K562 (cell line): Measurements from ENCODE around the gene SLC26A2. TPM values are rescaled to one million over a fixed set of nuclear protein-coding genes. Genes with fewer than 3 reads are reported as not detected.
"Not testable (repeated sequence)": the region's sequence is repeated elsewhere in the genome, so short reads cannot be mapped to it uniquely, and the experiment has no call there.

Source experiments
- ATAC-seq: fragments of 200-7000 bp; cut with Tn5 transposase; 3 replicates; pipeline ENCODE4 v1.9.1; 2020; ENCODE audit warnings: moderate library complexity
- BruUV-seq: library from RNA; stranded (reverse); fragments of 400-500 nt; replicated peaks from 2 replicates; lab custom pipeline; 2021; lab: Mats Ljungman, UMichigan
- CTCF ChIA-PET: fragments of 300-600 bp; formaldehyde crosslinking; extraction: SDS; loops from one replicate; lab custom pipeline; 2021; ENCODE audit warnings: low intra/inter-chr PET ratio; lab: Yijun Ruan, JAX
- POLR2A ChIA-PET: fragments of 300-600, 350-650 bp; sonication (Branson Sonifier 250); formaldehyde crosslinking; extraction: SDS; loops from one replicate; lab custom pipeline; 2021; ENCODE audit warnings: antibody characterized with exemption, inconsistent platforms; lab: Yijun Ruan, JAX
- DNase-seq, 4 experiments: peaks; one replicate each; pipeline versions ENCODE4 v3.0.0 to v3.0.0-alpha.2; 2011 to 2018; ENCODE audit warnings: low spot score in 3 of 4, mixed read lengths in 3 of 4; ENCODE audit errors: extremely low read depth in 1 of 4
- FAIRE-seq: peaks from 2 replicates; lab custom pipeline; 2011; peaks lifted over from hg19 to GRCh38; lab: Jason Lieb, UNC
- H2AFZ ChIP-seq: 2 replicates; pipeline ENCODE4 v1.6.0; 2011; ENCODE audit warnings: low read depth, low read length, control low read depth, inconsistent platforms
- H3K27ac ChIP-seq: fragments of 200-600 bp; 3 replicates; pipeline ENCODE4 v1.8.0; 2011; ENCODE audit warnings: low read depth, mild to moderate bottlenecking, control low read depth, inconsistent platforms, low read length, moderate library complexity, mixed read lengths; ENCODE audit errors: extremely low read depth
- H3K27me3 ChIP-seq, 2 experiments: fragments of 300-600 bp in 1 of 2; 2 replicates in 1 of 2; 3 replicates in 1 of 2; pipeline versions ENCODE4 v1.6.0 to v1.8.0; 2011; ENCODE audit warnings: inconsistent platforms in 2 of 2, low read length in 2 of 2, mild to moderate bottlenecking in 1 of 2, mixed read lengths in 1 of 2, moderate library complexity in 1 of 2; ENCODE audit not compliant: control insufficient read depth in 2 of 2, insufficient read depth in 2 of 2
- H3K36me3 ChIP-seq: fragments of 300-600 bp; 3 replicates; pipeline ENCODE4 v1.8.0; 2011; ENCODE audit warnings: mild to moderate bottlenecking, low read length, inconsistent platforms; ENCODE audit not compliant: control insufficient read depth, insufficient read depth
- H3K4me1 ChIP-seq, 2 experiments: fragments of 200-600 bp in 1 of 2; replicated peaks in 1 of 2; 2 replicates in 1 of 2; 3 replicates in 1 of 2; pipeline versions ENCODE4 v1.5.1 to v1.8.0; 2011; ENCODE audit warnings: inconsistent platforms in 2 of 2, low read length in 2 of 2, mild to moderate bottlenecking in 1 of 2, mixed read lengths in 1 of 2, moderate library complexity in 1 of 2; ENCODE audit not compliant: control insufficient read depth in 2 of 2, insufficient read depth in 2 of 2
- H3K4me2 ChIP-seq: 2 replicates; pipeline ENCODE4 v1.6.1; 2011; ENCODE audit warnings: low read length, control low read depth, inconsistent platforms, mixed read lengths; ENCODE audit not compliant: insufficient read depth
- H3K4me3 ChIP-seq: fragments of 200-600 bp; sonication (generic), shearing (Covaris generic); 2 replicates; pipeline ENCODE4 v1.5.1; 2016; ENCODE audit warnings: control low read depth, inconsistent platforms
- H3K79me2 ChIP-seq: fragments of 200-600 bp; 3 replicates; pipeline ENCODE4 v1.8.0; 2011; ENCODE audit warnings: low read length, inconsistent platforms; ENCODE audit not compliant: control insufficient read depth, insufficient read depth
- H3K9ac ChIP-seq, 2 experiments: 2 replicates each; pipeline versions ENCODE4 v1.6.0 to v1.6.1; 2011; ENCODE audit warnings: low read depth in 2 of 2, low read length in 2 of 2, control low read depth in 1 of 2, inconsistent platforms in 1 of 2, mild to moderate bottlenecking in 1 of 2, mixed read lengths in 1 of 2; ENCODE audit not compliant: insufficient read depth in 1 of 2
- H3K9me1 ChIP-seq: one replicate; pipeline ENCODE4 v1.6.0; 2011; ENCODE audit warnings: inconsistent platforms, mild to moderate bottlenecking, low read length, moderate library complexity; ENCODE audit not compliant: control insufficient read depth, insufficient read depth
- H3K9me3 ChIP-seq: replicated peaks from 2 replicates; pipeline ENCODE4 v1.5.1; 2011; ENCODE audit warnings: low read depth, low read length, inconsistent platforms; ENCODE audit not compliant: control insufficient read depth, insufficient read depth
- H4K20me1 ChIP-seq: replicated peaks from 2 replicates; pipeline ENCODE4 v1.6.1; 2011; ENCODE audit warnings: low read length, inconsistent platforms, mixed read lengths; ENCODE audit not compliant: control insufficient read depth, insufficient read depth
- ARID1B ChIP-seq: fragments of 450-650 bp; IDR thresholded peaks from 2 replicates; pipeline ENCODE4 v1.6.1; 2016; ENCODE audit warnings: antibody characterized with exemption, mild to moderate bottlenecking, inconsistent platforms
- CBFA2T2 ChIP-seq: fragments of 450-650 bp; conservative IDR thresholded peaks from 2 replicates; pipeline ENCODE4 v1.6.1; 2017; ENCODE audit warnings: mild to moderate bottlenecking
- CBFA2T3 ChIP-seq: fragments of 450-650 bp; IDR thresholded peaks from 2 replicates; pipeline ENCODE4 v1.6.1; 2017
- DPF2 ChIP-seq: fragments of 450-650 bp; IDR thresholded peaks from 2 replicates; pipeline ENCODE4 v1.6.1; 2016
- KDM1A ChIP-seq, 2 experiments: fragments of 450-650 bp; IDR thresholded peaks; 2 replicates each; pipeline ENCODE4 v1.6.1; 2016; ENCODE audit warnings: mild to moderate bottlenecking in 2 of 2
- KLF16 ChIP-seq: IDR thresholded peaks from 2 replicates; pipeline ENCODE4 v1.6.1; 2016; ENCODE audit warnings: antibody characterized with exemption
- MTA2 ChIP-seq: fragments of 450-650 bp; IDR thresholded peaks from 2 replicates; pipeline ENCODE4 v1.6.1; 2016; ENCODE audit warnings: low read depth
- NCOR1 ChIP-seq: fragments of 450-650 bp; IDR thresholded peaks from 2 replicates; pipeline ENCODE4 v1.6.1; 2016; ENCODE audit warnings: mild to moderate bottlenecking, moderate library complexity
- NFIC ChIP-seq: fragments of 450-650 bp; IDR thresholded peaks from 2 replicates; pipeline ENCODE4 v1.6.1; 2017; ENCODE audit warnings: mild to moderate bottlenecking, inconsistent platforms
- PRDM10 ChIP-seq: fragments of 450-650 bp; IDR thresholded peaks from 2 replicates; pipeline ENCODE4 v1.6.1; 2018; ENCODE audit not compliant: partially characterized antibody
- RCOR1 ChIP-seq, 2 experiments: IDR thresholded peaks; 2 replicates each; pipeline ENCODE4 v1.6.1; 2012; ENCODE audit warnings: low read depth in 2 of 2, low read length in 2 of 2, borderline replicate concordance in 1 of 2, improper control_type of control experiment in 1 of 2
- SMARCA4 ChIP-seq: fragments of 450-650 bp; IDR thresholded peaks from 2 replicates; pipeline ENCODE4 v1.6.1; 2016
- SOX6 ChIP-seq: fragments of 450-650 bp; IDR thresholded peaks from 2 replicates; pipeline ENCODE4 v1.6.1; 2014; ENCODE audit warnings: mild to moderate bottlenecking
- TAL1 ChIP-seq: fragments of 450-650 bp; IDR thresholded peaks from 2 replicates; pipeline ENCODE4 v1.6.1; 2016; ENCODE audit warnings: mild to moderate bottlenecking
- TCF3 ChIP-seq: sonication (generic); formaldehyde crosslinking; IDR thresholded peaks from 2 replicates; pipeline ENCODE4 v1.4.0; 2020; ENCODE audit warnings: mild to moderate bottlenecking, missing genetic modification reagents
- TEAD4 ChIP-seq, 2 experiments: sonication (generic) in 1 of 2; formaldehyde crosslinking in 1 of 2; IDR thresholded peaks; 2 replicates each; pipeline versions ENCODE4 v1.6.1 to v1.8.0; 2012 to 2022; ENCODE audit warnings: borderline replicate concordance in 1 of 2, inconsistent platforms in 1 of 2, low read length in 1 of 2, mild to moderate bottlenecking in 1 of 2, missing genetic modification reagents in 1 of 2
- ZEB2 ChIP-seq: fragments of 450-650 bp; IDR thresholded peaks from 2 replicates; pipeline ENCODE4 v1.6.1; 2016
- WGBS: fragments of 100-300 bp; shearing (Covaris generic); methylation state at CpG from one replicate; pipeline ENCODE4 v1.1.6; 2016; ENCODE audit warnings: low coverage, mixed read lengths; ENCODE audit not compliant: insufficient coverage; ENCODE audit errors: missing lambda C conversion rate; 5-methylcytosine and 5-hydroxymethylcytosine counted together
- in situ Hi-C: fragments of 300-500 bp; cut with MboI; formaldehyde crosslinking; loops from 4 replicates; pipeline ENCODE4 v1.15.0; 2018; ENCODE audit warnings: inconsistent platforms, mixed read lengths
- intact Hi-C: fragments of 100-400 bp; cut with micrococcal nuclease; formaldehyde crosslinking; loops from 2 replicates; pipeline ENCODE4 v1.14.2; 2022
- polyA plus RNA-seq, 8 experiments: library from polyadenylated mRNA; depleted of rRNA in 4 of 8; stranded (reverse) in 5 of 8; unstranded in 3 of 8; fragments of >200 nt; fragmentation: Nextera tagmentation in 2 of 8; fragmentation: Illumina TruSeq in 1 of 8; extraction: Ambion mirVana in 2 of 8; extraction: Trizol in 1 of 8; gene quantifications; 2 replicates each; pipeline versions ENCODE4 v1.2.1 to v1.2.3, GENCODE V29; 2011 to 2014; ENCODE audit warnings: inconsistent platforms in 1 of 8, missing spikeins in 1 of 8
- total RNA-seq, 7 experiments: library from RNA; depleted of rRNA in 6 of 7; stranded (reverse); fragments of >200 nt in 6 of 7; fragmentation: Illumina TruSeq in 2 of 7; extraction: Trizol in 2 of 7; gene quantifications; 2 replicates each; pipeline versions ENCODE4 v1.2.1 to v1.2.3, GENCODE V29; 2011 to 2021; ENCODE audit warnings: low replicate concordance in 1 of 7

The SLC26A2 gene
- total and polyA plus RNA-seq, 9 of the 15 experiments (the other 6 are each of a cell fraction or from before 2014, with no cell fraction given) = 1.1 to 6.3 (median 3.6) TPM

GRCh38 chr5:150028047-150028446, 67.5 kb downstream of the SLC26A2 start:
- H3K4me3 ChIP-seq; H3K79me2 ChIP-seq; CTCF ChIA-PET; FAIRE-seq; H4K20me1 ChIP-seq; H3K9me3 ChIP-seq; in situ Hi-C loops; BruUV-seq; H3K9ac ChIP-seq; H3K4me2 ChIP-seq; H3K9me1 ChIP-seq; H2AFZ ChIP-seq; H3K27me3 ChIP-seq; ATAC-seq; TF ChIP-seq TEAD4 (CRISPR knock-in tag; IDR thresholded peaks at IDR 0.05; ENCODE audit: borderline replicate concordance): not testable (repeated sequence)
- WGBS = 14% methylated on average over 1 of the region's 1 CpG
- H3K4me1 ChIP-seq = peaks cover 15 to 23% of the 10 kb centered on the region in 2 experiments; a peak in 4 of 5 replicates
- intact Hi-C loops = loop anchor here (10.0 kb wide), 2 partner anchors 87 to 327 kb away; partner anchors contain the start of gene TCOF1
- peak in 1 of 4 experiments; percentile 48 for DNase-seq
- POLR2A ChIA-PET = interaction anchor here (0.9 to 1.7 kb wide), 4 partner anchors 13 to 25 kb away, joined by 3 to 6 read pairs (median 3); no protein-coding TSS in a partner anchor
- H3K27ac ChIP-seq = 0 out of 3 replicates have a peak overlapping the region, but pooled peaks have one; percentile 12
- peaks cover 94% of the 10 kb centered on the region for H3K36me3 ChIP-seq
- TF ChIP-seq PRDM10 = peak; percentile 32
- peak; percentile 85 for TF ChIP-seq CBFA2T2
- TF ChIP-seq SOX6 = 0 out of 2 replicates have a peak, but pooled peaks have one; percentile 15
- peak; percentile 48; the same call in 1 of the 2 replicates for TF ChIP-seq ZEB2
- TF ChIP-seq TCF3 (CRISPR knock-in tag) = peak; percentile 79
- TF ChIP-seq NFIC = 0 out of 2 replicates have a peak, but pooled peaks have one; percentile 44
- peak; percentile 21 to 60; a peak in 2 of 4 replicates for TF ChIP-seq KDM1A (IDR thresholded peaks at IDR 0.05)
- peak; percentile 32; the same call in 1 of the 2 replicates for TF ChIP-seq KLF16
- TF ChIP-seq TEAD4 (IDR thresholded peaks at IDR 0.05; ENCODE audit: low read length) = peak; percentile 69
- peak; percentile 77 for TF ChIP-seq TAL1
- TF ChIP-seq CBFA2T3 = peak; percentile 92
- TF ChIP-seq NCOR1 = peak; percentile 66; the same call in 1 of the 2 replicates
- TF ChIP-seq ARID1B = peak; percentile 78
- peak; percentile 32; the same call in 1 of the 2 replicates for TF ChIP-seq MTA2
- TF ChIP-seq RCOR1 (IDR thresholded peaks at IDR 0.05; ENCODE audit: borderline replicate concordance in 1 of 2, low read depth in 2 of 2, low read length in 2 of 2) = 0 out of 4 replicates have a peak, but pooled peaks of 1 of the 2 experiments have one; percentile 12
- TF ChIP-seq SMARCA4 = 0 out of 2 replicates have a peak, but pooled peaks have one; percentile 44
- TF ChIP-seq DPF2 = 0 out of 2 replicates have a peak, but pooled peaks have one; percentile 30
- TF ChIP-seq, all 486 proteins: peak for 17; not testable (repeated sequence) for 469
